Right renal pelvis (tissue), 4 donors: Measurements from ENCODE around the gene TRIM75. TPM values are rescaled to one million over a fixed set of nuclear protein-coding genes. Genes with fewer than 3 reads are reported as not detected.
"Not testable (repeated sequence)": the region's sequence is repeated elsewhere in the genome, so short reads cannot be mapped to it uniquely, and the experiment has no call there.

Experiments
- DNase-seq, 4 donors: peaks; one replicate each; pipeline ENCODE4 v3.0.0-alpha.2; 2013; ENCODE audit warnings: low read depth in 4 of 4, low spot score in 3 of 4, missing footprints in 1 of 4
- polyA plus RNA-seq, 4 donors: library from polyadenylated mRNA; unstranded; fragments of 120-200 nt; gene quantifications; one replicate each; pipeline ENCODE4 v1.2.1, GENCODE V29; 2013; ENCODE audit not compliant: insufficient read length in 4 of 4

Gene TRIM75
- polyA plus RNA-seq, 4 donors, result 0.08 to 0.10 TPM; not detected in 2

GRCh38 chr4:165073346-165073745, 19.7 kb downstream of the TRIM75 start:
- not testable (repeated sequence) for DNase-seq

GRCh38 chr4:165077034-165077578, 23.4 kb downstream of the TRIM75 start:
- no peak for DNase-seq

- peak in 2 of 4 donors; percentile 16 to 19 for DNase-seq
Observed at GRCh38 chr4:165079476-165079875, 25.8 kb downstream of the TRIM75 start.

GRCh38 chr4:165084787-165085186, 31.1 kb downstream of the TRIM75 start:
- not testable (repeated sequence) for DNase-seq

GRCh38 chr4:165085946-165086345, 32.3 kb downstream of the TRIM75 start:
- DNase-seq, result no peak

DNA sequence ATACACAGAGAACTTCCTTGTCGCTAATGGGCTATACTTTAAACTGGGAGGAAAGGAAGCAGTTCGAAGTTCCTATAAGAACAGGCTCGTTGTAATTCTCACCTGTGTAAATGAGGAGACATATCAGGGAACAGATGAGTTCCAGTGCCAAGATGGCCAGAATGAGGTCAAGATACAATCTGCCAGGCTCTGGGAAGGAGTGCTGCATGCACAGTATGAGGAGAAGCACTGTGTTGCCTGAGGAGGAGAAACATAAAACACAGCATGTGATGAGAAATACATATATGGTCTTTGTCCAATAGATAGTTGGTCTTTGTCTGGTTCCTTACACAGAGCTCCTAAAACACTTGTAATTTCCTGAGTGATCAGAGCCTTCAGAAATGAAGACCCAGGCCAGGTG, 34.7 kb downstream of the TRIM75 start:
- no peak for DNase-seq

- DNase-seq, result not testable (repeated sequence)
Observed at GRCh38 chr4:165092187-165092586, 38.5 kb downstream of the TRIM75 start.

GRCh38 chr4:165094873-165095272, 41.2 kb downstream of the TRIM75 start:
- no peak for DNase-seq

DNA sequence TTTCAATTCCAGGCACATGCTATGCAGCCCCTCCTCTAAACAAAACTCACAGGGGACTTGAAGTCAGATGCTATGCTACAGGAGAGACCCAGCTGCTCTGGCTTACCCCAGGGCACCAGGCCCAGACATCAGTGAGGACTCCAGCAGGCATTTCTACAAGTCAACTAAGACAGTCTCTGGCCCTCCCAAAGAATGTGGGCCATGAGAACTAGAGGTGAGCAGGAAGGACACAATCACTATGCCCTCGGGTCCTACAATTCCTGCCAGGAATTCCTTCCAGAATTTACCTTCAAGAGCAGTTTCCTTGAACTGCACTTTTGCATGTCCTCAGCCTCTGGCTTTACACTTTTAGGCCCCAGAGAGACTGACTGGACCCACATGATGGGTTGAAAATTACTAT, 41.6 kb downstream of the TRIM75 start:
- no peak for DNase-seq

DNA sequence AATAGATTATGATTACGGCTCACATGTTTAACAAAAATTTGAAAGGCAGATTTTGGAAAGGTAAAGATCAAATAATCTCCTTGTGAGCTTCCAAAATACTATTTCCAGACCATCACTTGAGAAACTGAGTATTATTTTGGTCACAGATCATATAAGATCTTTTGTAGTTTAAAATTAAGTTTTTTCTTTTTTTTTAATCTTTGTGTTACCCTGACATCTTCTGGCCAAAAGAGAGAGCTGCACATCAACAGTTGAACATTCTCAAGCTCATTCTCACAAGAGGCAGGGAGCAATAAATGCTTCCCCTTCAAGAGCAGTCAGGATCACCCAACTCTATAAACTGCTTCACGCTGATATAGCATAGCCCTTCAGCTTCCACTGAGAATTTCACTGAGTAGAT, 43.1 kb downstream of the TRIM75 start:
- peak in 1 of 4 donors; percentile 10 for DNase-seq

DNA sequence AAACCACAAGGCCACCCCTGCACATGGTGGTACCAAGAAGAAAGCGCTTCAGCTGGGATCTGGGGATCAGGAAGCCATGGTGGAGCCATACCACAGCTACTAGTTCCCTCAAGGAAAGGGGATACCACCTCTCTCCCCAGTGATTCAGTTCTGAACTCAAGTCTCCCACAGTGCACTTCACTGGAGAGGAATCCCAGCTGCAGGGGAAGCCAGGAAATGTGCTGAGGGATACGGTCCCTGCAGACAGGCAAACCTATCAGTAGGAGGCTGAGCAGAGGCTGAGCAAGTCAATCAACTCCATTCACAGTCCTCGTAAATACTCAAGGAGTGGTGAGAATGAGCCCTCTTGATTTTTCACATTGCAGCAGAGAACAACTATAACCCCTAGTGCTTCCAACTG, 48.0 kb downstream of the TRIM75 start:
- DNase-seq, result no peak

DNA sequence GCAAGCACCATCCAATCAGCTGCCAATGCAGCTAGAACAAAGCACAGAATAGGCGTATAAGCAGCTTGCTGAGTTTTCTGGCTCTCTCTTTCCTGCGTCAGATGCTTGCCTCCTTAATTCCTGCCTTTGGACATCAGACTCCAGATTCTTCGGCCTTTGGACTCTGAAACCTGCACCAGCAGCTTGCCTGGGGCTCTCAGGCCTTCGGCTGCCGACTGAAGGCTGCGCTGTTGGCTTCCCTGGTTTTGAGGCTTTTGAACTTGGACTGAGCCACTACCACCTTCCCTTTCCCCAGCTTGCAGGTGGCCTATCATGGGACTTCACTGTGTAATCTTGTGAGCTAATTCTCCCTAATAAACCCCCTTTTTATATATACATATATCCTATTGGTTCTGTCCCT, 52.9 kb downstream of the TRIM75 start:
- no peak for DNase-seq

Other genes with a start within 250 kb of the TRIM75 start
- 10 to 100 TPM in 3 of 4 donors, 1 to 10 TPM in 1; 7.0 to 14.5 (median 10.6) TPM for gene APELA, start 176.7 kb upstream of the TRIM75 start, polyA plus RNA-seq
- 1 to 10 TPM; 2.6 to 4.2 (median 3.4) TPM for gene TRIM61, start 76.2 kb upstream of the TRIM75 start, polyA plus RNA-seq
- gene TRIM60, start 21.9 kb upstream of the TRIM75 start, polyA plus RNA-seq, result under 1 TPM in 1 of 4 donors, not detected in 3; 0.06 TPM
- 10 to 100 TPM; 31.4 to 41.5 (median 35.6) TPM for gene TMEM192, start 59.0 kb downstream of the TRIM75 start, polyA plus RNA-seq
- 10 to 100 TPM; 18.5 to 26.4 (median 24.1) TPM for gene KLHL2, start 153.7 kb downstream of the TRIM75 start, polyA plus RNA-seq